ENCODE data around the gene NT5E. TPM values are rescaled to one million over a fixed set of nuclear protein-coding genes. Genes with fewer than 3 reads are reported as not detected.

NT5E gene
- total and polyA plus RNA-seq, 9 donors = 29.3 to 68.7 (median 47.4) TPM

- DNase-seq = no peak
- H3K4me3 ChIP-seq = no peak overlapping the region
- no peaks in the 10 kb centered on the region for H3K27me3 ChIP-seq
- TF ChIP-seq POLR2A (IDR thresholded peaks at IDR 0.05) (no peak), CTCF (IDR thresholded peaks at IDR 0.05) (no peak), EP300 (IDR thresholded peaks at IDR 0.05) (no peak)
- H3K27ac ChIP-seq = no peak overlapping the region
- peaks cover 3% of the 10 kb centered on the region for H3K4me1 ChIP-seq (ENCODE audit: insufficient read depth)
- intact Hi-C loops (cut with DNase I) = no loop called here
- H3K9me3 ChIP-seq = no peaks in the 10 kb centered on the region
- H3K36me3 ChIP-seq = no peaks in the 10 kb centered on the region
Measured at GRCh38 chr6:85412911-85413430, 36.9 kb upstream of the NT5E start.

- Histone ChIP-seq H3K27ac (no peak overlapping the region), H3K27me3 (no peaks in the 10 kb centered on the region), H3K4me1 (ENCODE audit: insufficient read depth) (peaks cover 6% of the 10 kb centered on the region), H3K36me3 (no peaks in the 10 kb centered on the region), H3K4me3 (no peak overlapping the region), H3K9me3 (no peaks in the 10 kb centered on the region)
- no peak for DNase-seq
- no peak for TF ChIP-seq CTCF (IDR thresholded peaks at IDR 0.05)
- no peak for TF ChIP-seq EP300 (IDR thresholded peaks at IDR 0.05)
- TF ChIP-seq POLR2A (IDR thresholded peaks at IDR 0.05) = no peak
- intact Hi-C loops (cut with DNase I) = no loop called here
- WGBS, 3 donors = 10 to 26% (median 10%) methylated on average over 1 of the region's 1 CpG
Measured at GRCh38 chr6:85416049-85416448, 33.8 kb upstream of the NT5E start.

GRCh38 chr6:85416766-85417165 lies 33.1 kb upstream of the NT5E start:
- no peak overlapping the region for H3K4me3 ChIP-seq
- TF ChIP-seq POLR2A (IDR thresholded peaks at IDR 0.05) (no peak), EP300 (IDR thresholded peaks at IDR 0.05) (no peak), CTCF (IDR thresholded peaks at IDR 0.05) (no peak)
- H3K27ac ChIP-seq = no peak overlapping the region
- 76 to 97% (median 93%) methylated on average over 2 of the region's 2 CpGs for WGBS, 3 donors
- no peaks in the 10 kb centered on the region for H3K36me3 ChIP-seq
- H3K27me3 ChIP-seq = no peaks in the 10 kb centered on the region
- DNase-seq = no peak
- peaks cover 11% of the 10 kb centered on the region for H3K4me1 ChIP-seq (ENCODE audit: insufficient read depth)
- intact Hi-C loops (cut with DNase I) = no loop called here
- H3K9me3 ChIP-seq = no peaks in the 10 kb centered on the region

- Histone ChIP-seq H3K27me3 (no peaks in the 10 kb centered on the region), H3K4me3 (no peak overlapping the region), H3K4me1 (ENCODE audit: insufficient read depth) (peaks cover 15% of the 10 kb centered on the region), H3K27ac (no peak overlapping the region), H3K9me3 (no peaks in the 10 kb centered on the region), H3K36me3 (no peaks in the 10 kb centered on the region)
- no peak for DNase-seq
- intact Hi-C loops (cut with DNase I) = no loop called here
- TF ChIP-seq CTCF (IDR thresholded peaks at IDR 0.05) (no peak), EP300 (IDR thresholded peaks at IDR 0.05) (no peak), POLR2A (IDR thresholded peaks at IDR 0.05) (no peak)
Measured at GRCh38 chr6:85417336-85417735, 32.5 kb upstream of the NT5E start.
